ENCODE data around the gene BPIFA1.

Gene BPIFA1

DNA sequence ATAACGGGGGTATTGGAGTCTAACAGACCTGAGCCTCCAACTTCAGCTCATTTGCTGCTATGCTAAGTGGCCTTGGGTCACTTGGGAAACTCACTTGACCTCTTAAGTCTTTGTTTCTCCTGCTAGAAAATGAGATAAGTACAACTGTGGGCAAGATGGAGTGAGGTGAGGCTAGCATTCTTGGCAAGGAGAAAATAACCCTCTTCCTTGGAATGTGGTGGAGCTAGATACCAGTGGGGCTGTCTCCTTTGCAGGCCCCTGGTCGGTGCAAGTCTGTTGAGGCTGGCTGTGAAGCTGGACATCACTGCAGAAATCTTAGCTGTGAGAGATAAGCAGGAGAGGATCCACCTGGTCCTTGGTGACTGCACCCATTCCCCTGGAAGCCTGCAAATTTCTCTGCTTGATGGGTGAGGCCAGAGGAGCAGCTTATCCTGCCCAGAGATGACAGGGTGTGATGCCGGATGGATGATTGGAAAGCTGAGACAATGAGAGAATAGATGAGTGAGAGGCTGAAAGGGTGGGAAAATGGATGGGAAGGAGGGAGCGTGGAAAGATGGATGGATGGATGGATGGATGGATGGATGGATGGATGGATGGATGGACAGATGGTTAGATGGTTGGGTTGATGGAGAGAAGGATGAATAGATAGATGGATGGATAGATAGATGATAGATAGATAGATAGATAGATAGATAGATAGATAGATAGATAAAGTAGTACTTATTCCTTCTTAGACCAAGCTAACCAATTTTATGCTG lies 4.4 kb downstream of the BPIFA1 start:
- DNase-seq (ENCODE audit: low read depth): no peak

DNA sequence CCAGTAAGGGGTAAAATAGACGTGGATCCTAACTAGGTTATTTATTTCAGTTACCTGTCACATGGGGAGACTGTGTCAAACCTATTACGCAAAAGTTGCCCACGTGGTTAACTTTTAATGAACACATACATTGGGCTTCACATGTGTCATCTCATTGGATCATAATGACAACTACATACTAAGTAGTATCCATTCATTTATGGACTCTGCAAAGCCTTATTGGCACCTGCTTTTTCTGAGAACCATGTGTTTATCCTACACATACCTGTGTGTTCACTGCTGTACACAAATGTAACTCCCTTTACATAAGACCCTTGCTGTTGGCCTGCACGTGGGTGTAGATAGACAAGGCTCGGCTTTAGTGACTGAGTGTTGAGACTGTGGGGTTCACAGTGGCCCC lies 5.1 kb downstream of the BPIFA1 start:
- no peak for DNase-seq (ENCODE audit: low read depth)

GRCh38 chr20:33242319-33243100 lies 6.7 kb downstream of the BPIFA1 start:
- DNase-seq (ENCODE audit: low read depth): no peak

DNA sequence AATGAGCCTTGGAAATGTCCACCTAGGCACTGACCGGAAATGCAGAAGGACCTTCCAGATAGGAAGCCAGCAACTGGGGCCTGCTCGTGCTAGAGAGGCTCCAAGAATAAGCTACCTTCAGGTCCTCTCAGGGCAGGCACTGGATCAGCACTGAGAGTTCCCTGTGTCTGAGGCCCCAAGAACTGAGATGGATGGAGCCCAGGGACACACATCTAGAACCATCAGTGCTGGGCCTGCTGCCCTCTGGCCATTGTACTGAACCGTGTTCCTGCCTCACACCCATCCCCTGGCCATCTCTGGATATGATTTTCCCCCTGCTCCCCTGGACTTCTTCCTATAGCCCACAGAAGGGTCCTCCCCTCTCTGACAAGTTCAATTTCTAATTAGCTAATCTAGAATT lies 10.3 kb downstream of the BPIFA1 start:
- no peak for DNase-seq (ENCODE audit: low read depth)

DNA sequence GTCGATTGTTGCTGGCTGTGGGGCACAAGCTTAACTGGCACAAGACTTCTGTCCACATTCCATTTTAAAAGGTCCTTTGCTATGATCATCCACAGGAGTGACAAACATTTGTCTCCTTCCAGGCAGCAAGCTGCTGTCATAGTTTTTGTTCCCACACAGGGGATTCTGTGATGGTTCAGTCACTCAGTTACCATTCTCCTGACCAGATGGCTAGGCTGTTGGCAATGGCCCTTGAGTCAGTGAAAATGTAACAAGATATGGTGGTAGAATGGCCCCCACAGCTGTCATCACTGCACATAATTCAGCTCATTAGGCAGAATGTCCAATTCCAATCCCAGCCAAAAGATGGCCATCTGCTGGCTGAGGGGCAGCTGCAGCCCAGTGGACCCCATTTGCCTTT lies 13.7 kb downstream of the BPIFA1 start:
- no peak for DNase-seq (ENCODE audit: low read depth)

DNA sequence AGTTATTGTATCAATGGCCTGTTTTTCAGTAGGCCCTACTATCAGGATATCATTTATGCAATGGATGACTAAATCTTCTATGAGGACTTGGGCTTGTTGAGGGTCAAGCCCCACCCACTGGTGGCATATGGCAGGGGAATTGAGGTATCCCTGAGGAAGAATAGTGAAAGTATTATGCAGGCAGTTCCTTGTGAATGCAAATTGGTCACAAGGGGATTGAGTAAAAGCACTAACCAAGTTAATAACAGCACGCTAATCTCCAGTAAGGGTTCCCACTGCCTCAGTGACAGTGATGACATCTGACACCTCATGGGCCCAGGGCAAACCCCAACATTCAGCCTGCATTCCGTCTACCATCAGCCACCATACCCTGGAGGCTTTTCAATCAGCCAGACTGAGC lies 14.9 kb downstream of the BPIFA1 start:
- no peak for DNase-seq (ENCODE audit: low read depth)

GRCh38 chr20:33251496-33251895 lies 15.7 kb downstream of the BPIFA1 start:
- no peak for DNase-seq (ENCODE audit: low read depth)

DNA sequence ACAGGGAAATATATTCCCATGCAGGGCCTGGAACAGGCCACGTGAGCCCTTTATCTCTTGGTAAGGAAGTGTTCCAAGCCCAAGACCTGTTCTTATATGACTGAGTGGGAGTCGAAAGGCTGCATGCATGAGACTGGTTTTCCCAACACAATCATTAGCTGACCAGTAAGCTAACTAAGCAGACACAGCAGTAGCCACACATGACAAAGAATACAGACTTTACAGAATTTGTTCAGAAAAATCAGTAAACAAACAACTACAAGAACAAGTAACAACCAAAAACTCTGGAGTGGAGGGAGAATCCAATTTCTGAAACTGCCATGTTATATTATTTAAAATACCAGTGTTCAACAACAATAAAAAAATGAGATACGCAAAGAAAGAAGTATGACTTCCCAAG lies 16.7 kb downstream of the BPIFA1 start:
- DNase-seq (ENCODE audit: low read depth): no peak

GRCh38 chr20:33255005-33255404 lies 19.2 kb downstream of the BPIFA1 start:
- no peak for DNase-seq (ENCODE audit: low read depth)

GRCh38 chr20:33257237-33257636 lies 21.4 kb downstream of the BPIFA1 start:
- DNase-seq (ENCODE audit: low read depth): no peak

DNA sequence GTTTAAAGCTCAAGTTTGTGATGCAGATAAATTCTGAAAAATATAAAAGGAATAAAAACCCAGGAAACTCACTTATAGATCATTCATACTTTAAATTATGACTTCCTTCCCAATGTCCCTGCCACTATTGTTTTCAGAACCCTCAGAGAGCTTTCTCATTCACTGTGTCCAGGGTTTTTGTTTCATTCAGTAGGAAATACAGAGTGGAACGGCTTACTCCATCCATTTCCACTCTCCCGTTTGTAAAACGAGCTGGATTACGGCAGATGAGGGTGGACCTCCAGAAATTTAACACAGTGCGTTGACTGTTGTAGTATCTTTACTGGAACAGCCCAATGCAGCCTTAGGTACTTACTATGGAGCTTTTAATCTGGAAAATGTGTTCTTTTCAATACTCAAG lies 23.6 kb downstream of the BPIFA1 start:
- no peak for DNase-seq (ENCODE audit: low read depth)

GRCh38 chr20:33261465-33261864 lies 25.7 kb downstream of the BPIFA1 start:
- no peak for DNase-seq (ENCODE audit: low read depth)

GRCh38 chr20:33262658-33263065 lies 26.9 kb downstream of the BPIFA1 start:
- DNase-seq (ENCODE audit: low read depth): no peak

GRCh38 chr20:33263784-33264183 lies 28.0 kb downstream of the BPIFA1 start:
- no peak for DNase-seq (ENCODE audit: low read depth)

DNA sequence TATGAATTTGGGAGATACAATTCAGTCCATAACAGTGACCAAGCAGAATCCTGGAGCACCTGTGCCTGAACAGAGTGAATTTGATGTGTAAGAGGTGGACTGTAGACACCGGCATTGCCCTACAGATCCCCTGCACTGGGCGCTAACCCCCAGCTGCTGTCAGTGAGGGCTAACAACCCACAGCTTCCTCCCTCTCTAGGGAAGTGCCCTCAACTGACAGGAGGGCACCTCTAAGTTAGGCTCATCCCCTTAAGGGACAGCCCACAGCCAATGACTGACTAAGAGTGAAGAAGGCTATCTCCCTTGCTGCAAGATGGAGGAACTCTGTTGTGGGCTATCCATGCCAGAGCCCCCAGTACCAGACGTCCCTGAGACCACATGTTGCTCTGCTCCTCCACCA lies 31.9 kb downstream of the BPIFA1 start:
- no peak for DNase-seq (ENCODE audit: low read depth)

- DNase-seq (ENCODE audit: low read depth): no peak
These were observed 36.5 kb downstream of the BPIFA1 start for GRCh38 chr20:33272155-33272873.

DNA sequence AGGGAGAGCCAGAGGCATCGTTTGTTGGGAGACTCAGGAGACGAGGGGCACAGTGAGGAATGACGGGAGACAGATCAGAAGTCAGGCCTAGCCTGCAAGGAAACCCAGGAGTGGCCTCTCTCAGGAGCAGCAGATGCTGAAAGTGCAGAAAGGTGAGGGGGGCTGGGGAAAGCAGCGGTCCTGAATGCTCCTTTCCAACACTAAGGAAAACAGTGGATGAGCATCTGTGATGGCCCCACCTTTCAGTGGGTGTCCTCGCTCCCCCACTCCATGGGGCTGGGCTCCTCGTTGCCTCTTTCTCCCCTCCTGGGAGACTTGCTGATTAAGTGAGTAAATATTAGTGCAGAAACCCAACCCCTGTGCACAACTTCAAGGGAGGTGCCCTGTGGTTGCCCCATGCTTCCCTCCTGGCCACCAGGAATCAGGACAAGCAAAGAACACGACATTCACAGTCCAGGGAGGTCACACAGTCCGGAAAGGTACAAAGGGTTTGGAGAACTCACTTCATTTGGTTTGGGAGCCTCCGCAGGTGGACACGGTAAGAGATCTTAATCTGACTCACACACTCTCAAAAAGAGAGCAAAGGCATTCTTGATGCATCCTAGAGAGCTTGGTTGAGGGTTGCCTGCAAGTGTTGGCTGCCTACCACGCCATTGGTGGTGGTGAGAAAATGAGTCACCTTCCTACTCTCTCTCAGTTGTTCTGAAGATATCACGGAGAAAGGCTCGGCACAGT lies 37.5 kb downstream of the BPIFA1 start:
- no peak for DNase-seq (ENCODE audit: low read depth)

DNA sequence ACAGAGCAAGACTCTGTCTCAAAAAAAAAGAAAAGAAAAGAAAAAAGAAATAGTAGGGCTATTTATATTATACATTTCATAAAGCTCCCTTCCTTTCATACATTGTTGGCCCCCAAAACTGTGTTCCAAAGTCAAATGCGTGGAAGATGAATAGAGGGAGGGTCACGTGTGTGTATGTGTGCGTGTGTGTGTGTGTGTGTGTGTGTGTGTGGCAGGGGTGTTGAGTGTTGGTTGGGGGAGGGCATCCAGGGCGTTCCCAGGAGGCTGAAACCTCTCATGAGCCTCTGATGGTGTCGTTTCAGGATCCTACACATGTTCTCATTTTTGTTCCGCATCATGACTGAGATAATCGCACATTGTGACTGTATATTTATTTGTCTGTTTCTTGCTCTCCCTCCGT lies 39.4 kb downstream of the BPIFA1 start:
- DNase-seq (ENCODE audit: low read depth): no peak

GRCh38 chr20:33275871-33276270 lies 40.1 kb downstream of the BPIFA1 start:
- no peak for DNase-seq (ENCODE audit: low read depth)

DNA sequence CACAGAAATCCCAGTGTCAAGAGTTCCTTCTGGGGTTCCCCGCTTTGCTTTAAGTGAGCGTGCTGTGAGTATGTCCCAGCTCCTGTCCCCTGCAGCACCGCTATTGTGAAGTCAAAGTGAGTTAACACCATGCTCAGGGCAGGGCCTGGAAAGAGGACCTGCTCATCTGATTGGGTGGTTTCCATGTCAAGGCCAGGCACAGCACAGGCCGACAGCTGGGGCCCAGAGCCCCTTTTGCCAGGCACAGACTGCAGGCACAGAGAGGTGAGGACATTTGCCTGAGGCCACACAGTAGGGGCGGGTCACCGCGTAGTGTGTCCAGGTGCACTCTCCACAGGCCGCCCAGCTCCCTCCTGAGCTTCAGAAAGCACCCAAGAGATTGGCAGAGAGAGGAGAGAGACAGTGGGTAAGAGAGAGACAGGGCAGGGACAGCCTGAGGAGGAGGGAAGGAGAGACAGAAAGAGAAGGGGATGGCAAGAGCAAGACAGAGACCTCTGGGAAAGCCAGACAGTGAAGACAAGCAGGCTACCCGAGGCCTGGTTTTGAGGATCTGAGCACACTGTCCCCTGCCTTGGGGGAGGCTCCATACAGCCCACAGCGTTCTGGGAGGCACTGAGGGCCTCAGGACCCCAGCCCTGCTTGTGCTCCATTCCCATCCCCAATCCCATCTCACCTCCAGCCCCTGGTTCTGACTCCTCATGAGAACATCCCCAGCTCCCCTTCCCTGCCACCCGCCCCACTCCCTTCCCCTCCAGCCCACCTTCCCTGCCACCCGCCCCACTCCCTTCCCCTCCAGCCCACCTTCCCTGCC lies 40.7 kb downstream of the BPIFA1 start:
- no peak for DNase-seq (ENCODE audit: low read depth)
